Muscle layer of duodenum (tissue), 2 donors: Measurements from ENCODE around the gene NUDT9.
"Not testable (repeated sequence)": the region's sequence is repeated elsewhere in the genome, so short reads cannot be mapped to it uniquely, and the experiment has no call there.

ENCODE experiments used
- H3K27ac ChIP-seq: one replicate; pipeline ENCODE4 v1.7.0; 2013; ENCODE audit warnings: mild to moderate bottlenecking, low read length
- H3K27me3 ChIP-seq: one replicate; pipeline ENCODE4 v1.7.0; 2013; ENCODE audit warnings: low read depth, mild to moderate bottlenecking, control low read depth, low read length
- H3K36me3 ChIP-seq, 2 donors: one replicate each; pipeline ENCODE4 v1.7.0; 2013; ENCODE audit warnings: low read length in 2 of 2, control low read depth in 1 of 2, mild to moderate bottlenecking in 1 of 2; ENCODE audit not compliant: insufficient read depth in 2 of 2, control insufficient read depth in 1 of 2
- H3K4me1 ChIP-seq, 2 donors: one replicate each; pipeline ENCODE4 v1.7.0; 2013; ENCODE audit warnings: low read length in 2 of 2, mild to moderate bottlenecking in 2 of 2, control low read depth in 1 of 2, moderate library complexity in 1 of 2; ENCODE audit not compliant: insufficient read depth in 2 of 2, control insufficient read depth in 1 of 2
- H3K4me3 ChIP-seq, 2 donors: one replicate each; pipeline ENCODE4 v1.7.0; 2013; ENCODE audit warnings: low read length in 2 of 2, low read depth in 1 of 2, mild to moderate bottlenecking in 1 of 2
- H3K9me3 ChIP-seq, 2 donors: one replicate each; pipeline ENCODE4 v1.7.0; 2013; ENCODE audit warnings: low read length in 2 of 2, control low read depth in 1 of 2, mild to moderate bottlenecking in 1 of 2; ENCODE audit not compliant: control insufficient read depth in 1 of 2
- donor health status: healthy.

Gene NUDT9

GRCh38 chr4:87390891-87391575, 31.3 kb upstream of the NUDT9 start, which contains the start of gene HSD17B11:
HSD17B11 (minus strand) TSS chr4:87391188; CDS start chr4:87391070, 118 bp downstream.
- peak within 1 kb of the TSS; percentile 97 for H3K27ac ChIP-seq
- H3K36me3 ChIP-seq: no peaks in the 10 kb centered on the region
- no peaks in the 10 kb centered on the region for H3K27me3 ChIP-seq
- H3K4me1 ChIP-seq: peaks cover 7 to 19% of the 10 kb centered on the region in 2 donors
- H3K9me3 ChIP-seq: peaks cover 0 to 3% of the 10 kb centered on the region in 2 donors
- H3K4me3 ChIP-seq: peak within 1 kb of the TSS; percentile 82 to 99

- Histone ChIP-seq H3K9me3 (peaks cover 0 to 3% of the 10 kb centered on the region in 2 donors), H3K27ac (peak overlapping the region; percentile 97), H3K4me3 (peak overlapping the region; percentile 82 to 99), H3K4me1 (peaks cover 7 to 19% of the 10 kb centered on the region in 2 donors), H3K27me3 (no peaks in the 10 kb centered on the region), H3K36me3 (no peaks in the 10 kb centered on the region)
Observed at GRCh38 chr4:87391576-87392054, 30.8 kb upstream of the NUDT9 start.

GRCh38 chr4:87392183-87392582, 30.2 kb upstream of the NUDT9 start:
- no peaks in the 10 kb centered on the region for H3K36me3 ChIP-seq
- H3K4me1 ChIP-seq: peaks cover 7 to 18% of the 10 kb centered on the region in 2 donors
- H3K27me3 ChIP-seq: no peaks in the 10 kb centered on the region
- H3K4me3 ChIP-seq: peak overlapping the region in 1 of 2 donors; percentile 99
- H3K9me3 ChIP-seq: peaks cover 0 to 3% of the 10 kb centered on the region in 2 donors
- peak overlapping the region; percentile 97 for H3K27ac ChIP-seq

GRCh38 chr4:87395073-87395472, 27.3 kb upstream of the NUDT9 start:
- not testable (repeated sequence) for H3K9me3 ChIP-seq, H3K4me1 ChIP-seq, H3K27me3 ChIP-seq, H3K4me3 ChIP-seq, H3K27ac ChIP-seq, H3K36me3 ChIP-seq

GRCh38 chr4:87395851-87396250, 26.5 kb upstream of the NUDT9 start:
- H3K4me3 ChIP-seq, H3K27me3 ChIP-seq, H3K27ac ChIP-seq, H3K36me3 ChIP-seq, H3K9me3 ChIP-seq, H3K4me1 ChIP-seq: not testable (repeated sequence)

- H3K27ac ChIP-seq: no peak overlapping the region
- H3K36me3 ChIP-seq: no peaks in the 10 kb centered on the region
- no peaks in the 10 kb centered on the region for H3K4me1 ChIP-seq
- no peak overlapping the region for H3K4me3 ChIP-seq
- H3K27me3 ChIP-seq: no peaks in the 10 kb centered on the region
- H3K9me3 ChIP-seq: no peaks in the 10 kb centered on the region
Observed at GRCh38 chr4:87399148-87399547, 23.2 kb upstream of the NUDT9 start.

GRCh38 chr4:87399954-87400353, 22.4 kb upstream of the NUDT9 start:
- Histone ChIP-seq H3K36me3 (no peaks in the 10 kb centered on the region), H3K27ac (no peak overlapping the region), H3K4me1 (no peaks in the 10 kb centered on the region), H3K4me3 (no peak overlapping the region), H3K27me3 (no peaks in the 10 kb centered on the region), H3K9me3 (no peaks in the 10 kb centered on the region)

GRCh38 chr4:87403732-87404131, 18.6 kb upstream of the NUDT9 start:
- not testable (repeated sequence) for H3K27me3 ChIP-seq, H3K4me1 ChIP-seq, H3K9me3 ChIP-seq, H3K27ac ChIP-seq, H3K36me3 ChIP-seq, H3K4me3 ChIP-seq

GRCh38 chr4:87405211-87405820, 17.1 kb upstream of the NUDT9 start:
- H3K27ac ChIP-seq: no peak overlapping the region
- no peaks in the 10 kb centered on the region for H3K9me3 ChIP-seq
- peaks cover 0 to 4% of the 10 kb centered on the region in 2 donors for H3K4me1 ChIP-seq
- no peaks in the 10 kb centered on the region for H3K27me3 ChIP-seq
- no peaks in the 10 kb centered on the region for H3K36me3 ChIP-seq
- H3K4me3 ChIP-seq: no peak overlapping the region

- Histone ChIP-seq H3K27ac (no peak overlapping the region), H3K36me3 (no peaks in the 10 kb centered on the region)
Observed at GRCh38 chr4:87406462-87406861, 15.9 kb upstream of the NUDT9 start.

GRCh38 chr4:87406902-87407301, 15.5 kb upstream of the NUDT9 start:
- H3K36me3 ChIP-seq, H3K27ac ChIP-seq, H3K27me3 ChIP-seq, H3K9me3 ChIP-seq, H3K4me1 ChIP-seq, H3K4me3 ChIP-seq: not testable (repeated sequence)

More at GRCh38 chr4:87406462-87406861, 15.9 kb upstream of the NUDT9 start:
- Histone ChIP-seq H3K4me3 (no peak overlapping the region), H3K9me3 (no peaks in the 10 kb centered on the region), H3K4me1 (peaks cover 0 to 4% of the 10 kb centered on the region in 2 donors), H3K27me3 (no peaks in the 10 kb centered on the region)
